Activated CD8-positive, alpha-beta memory T cell treated with anti-CD3 and anti-CD28 coated beads for 24 hours (primary cell): ENCODE measurements around the gene LDLRAD4.

Experiments
- DNase-seq: peaks from one replicate; pipeline ENCODE4 v3.0.0-alpha.2; 2020

Gene LDLRAD4

DNA sequence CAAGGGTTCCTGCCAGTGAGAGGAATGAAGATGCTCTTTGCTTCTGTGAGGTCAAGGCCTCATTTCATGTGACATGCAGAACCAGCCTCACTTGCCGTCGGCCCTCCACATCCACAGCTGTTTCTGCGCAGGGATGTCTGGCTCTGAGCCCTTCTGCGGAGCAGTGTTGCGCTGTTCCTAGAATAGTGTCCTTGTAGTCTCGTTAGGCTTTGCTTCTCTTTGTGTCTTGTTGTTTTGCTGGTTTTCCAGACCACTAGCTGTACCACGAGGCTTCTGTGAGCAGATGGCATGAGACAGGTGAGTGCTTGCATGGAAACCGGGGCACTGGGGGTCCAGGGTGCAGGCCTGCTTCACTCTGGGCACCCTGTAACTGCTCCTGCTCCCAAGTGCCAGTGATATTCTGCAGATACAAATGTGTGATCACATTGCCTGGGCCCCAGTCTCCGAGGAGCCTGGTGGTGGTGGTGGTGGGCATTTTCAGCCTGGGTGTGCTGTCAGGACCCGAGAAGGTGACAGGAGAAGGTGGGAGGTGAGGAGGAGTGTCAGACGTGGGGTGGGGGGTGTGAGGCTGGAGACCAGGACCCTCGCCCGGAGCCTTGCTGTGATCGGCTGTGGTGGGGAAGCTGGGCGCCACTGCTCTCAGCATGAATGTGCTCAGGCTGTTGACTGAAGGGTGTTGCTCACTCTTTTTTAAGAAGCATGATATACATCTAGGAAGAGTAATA lies 34.3 kb downstream of the LDLRAD4 start:
- peak; percentile 45 for DNase-seq

DNA sequence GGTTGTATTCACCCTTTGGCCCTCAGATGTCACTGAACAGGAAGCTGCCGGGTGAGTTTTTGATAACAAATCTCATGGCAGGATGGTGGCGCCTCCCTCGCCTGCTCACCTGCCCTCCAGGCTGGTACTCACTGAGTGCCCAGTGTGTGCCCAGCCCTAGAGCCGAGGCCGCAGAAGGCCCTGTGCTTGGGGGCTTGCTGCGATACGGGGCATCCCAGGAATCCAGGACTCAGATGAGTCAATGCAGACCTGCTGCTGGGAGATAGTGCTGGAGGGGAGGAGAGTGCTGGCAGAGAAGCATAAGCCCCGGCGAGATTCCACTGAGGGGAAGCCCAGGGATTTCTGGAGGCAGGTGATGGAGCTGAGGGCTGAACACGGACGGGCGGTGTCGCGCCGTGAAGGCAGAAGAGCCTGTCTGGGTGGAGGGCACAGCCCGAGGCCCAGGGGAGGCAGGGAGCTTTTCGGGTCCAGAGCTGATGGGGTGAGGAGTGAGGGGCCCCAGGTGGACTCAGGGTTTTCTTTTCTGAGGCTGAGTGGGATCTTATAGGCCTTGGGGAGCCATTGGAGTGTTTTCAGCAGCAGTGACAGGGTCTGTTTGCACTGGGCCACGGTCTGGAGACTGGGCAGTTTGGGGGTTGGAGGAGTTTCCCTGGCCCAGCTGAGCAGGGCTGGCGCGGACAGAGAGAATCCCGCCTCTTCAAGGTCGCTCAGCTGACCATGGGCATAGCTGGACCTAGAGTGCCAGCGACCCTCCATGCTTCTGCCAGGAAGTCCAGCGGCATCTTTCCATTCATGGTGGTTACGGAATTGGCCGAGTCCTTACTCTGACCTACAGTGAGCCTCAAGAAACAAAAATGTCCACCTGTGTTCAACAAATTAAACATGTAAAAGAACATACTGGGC lies 35.5 kb downstream of the LDLRAD4 start:
- DNase-seq: peak; percentile 32

DNA sequence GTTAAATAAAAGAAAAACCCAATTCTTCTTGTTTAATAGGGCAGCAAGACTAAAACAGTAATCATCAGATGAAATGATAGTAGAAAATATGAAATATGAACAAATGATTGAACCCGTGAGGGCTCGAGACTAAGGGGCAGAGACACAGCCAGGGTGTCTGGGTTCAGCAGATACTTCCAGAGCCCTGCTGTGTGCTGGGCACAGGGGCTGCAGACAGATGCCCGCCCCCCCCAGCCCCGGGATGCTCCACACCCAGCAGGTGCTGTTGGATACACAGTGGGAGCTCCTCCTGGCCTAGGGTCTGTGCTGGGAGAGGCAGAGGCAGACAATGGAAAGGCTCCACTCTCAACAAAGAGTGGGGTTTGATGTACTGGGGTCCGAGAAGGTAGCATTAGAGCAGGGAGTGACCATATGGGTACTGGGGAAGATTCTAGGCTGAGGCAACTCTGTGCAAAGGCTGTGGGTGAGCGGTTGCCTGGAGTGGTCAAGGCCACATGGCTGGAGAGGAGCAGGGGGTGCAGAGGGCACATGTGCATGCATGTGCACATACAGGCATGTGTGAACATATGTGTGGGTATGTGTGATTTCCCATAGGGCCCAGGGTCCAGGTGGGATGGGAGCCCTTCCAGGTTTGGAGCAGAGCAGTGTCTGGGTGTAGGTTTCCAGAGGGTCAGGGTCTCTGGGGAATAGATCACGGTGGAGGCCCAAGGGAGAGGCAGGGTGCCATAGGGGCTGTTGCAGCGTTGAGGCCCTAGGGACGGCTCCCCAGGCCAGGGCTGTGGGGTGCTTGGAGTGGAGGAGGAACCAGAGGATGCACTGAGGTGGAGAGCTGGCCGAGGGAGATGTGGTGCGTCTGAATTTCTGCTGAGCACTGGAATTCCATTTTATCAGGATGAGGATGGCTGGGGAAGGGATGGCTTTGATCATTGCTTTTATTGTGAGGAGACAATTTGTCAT lies 36.7 kb downstream of the LDLRAD4 start:
- DNase-seq: peak; percentile 42

DNA sequence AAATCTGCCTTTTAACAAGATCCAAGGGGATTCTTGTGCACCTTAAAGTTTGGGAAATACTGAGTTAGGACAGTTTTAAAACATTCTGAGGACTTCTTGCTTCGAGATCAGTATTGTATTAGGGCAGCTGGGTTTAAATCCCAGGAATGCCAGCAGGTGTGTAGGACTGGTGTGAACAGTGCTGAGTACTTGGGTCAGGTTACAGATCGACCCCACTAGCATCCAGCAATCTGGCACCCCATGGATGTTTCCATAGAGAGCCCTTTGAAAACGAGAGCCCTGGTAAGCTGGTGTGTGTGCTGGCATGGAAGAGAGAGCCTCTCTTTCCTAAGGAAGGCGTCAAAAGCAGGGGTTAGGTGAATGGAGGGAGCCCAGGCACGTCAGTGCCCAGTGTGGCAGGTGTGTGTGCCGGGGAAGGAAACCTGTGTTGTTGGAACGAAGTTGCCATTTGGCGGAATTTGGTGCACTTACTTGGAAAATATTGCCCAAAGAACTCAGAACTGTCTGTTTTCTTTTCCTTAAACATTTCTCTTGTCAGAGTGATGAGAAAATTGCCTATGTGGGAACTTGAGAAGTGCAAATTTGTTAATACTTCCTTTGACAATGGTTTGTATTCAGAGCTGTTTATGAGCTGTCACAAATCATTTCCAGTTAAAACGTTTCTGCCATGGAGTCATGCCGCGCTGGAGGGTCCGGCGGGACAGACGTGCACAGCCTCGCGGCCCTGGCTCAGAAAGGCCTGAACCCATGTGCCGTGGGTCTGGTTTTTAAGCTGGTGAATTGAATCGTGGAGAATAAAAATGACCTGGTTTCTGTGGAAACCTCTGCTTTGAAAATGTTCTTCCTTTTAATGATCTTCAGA lies 38.1 kb downstream of the LDLRAD4 start:
- peak; percentile 41 for DNase-seq

DNA sequence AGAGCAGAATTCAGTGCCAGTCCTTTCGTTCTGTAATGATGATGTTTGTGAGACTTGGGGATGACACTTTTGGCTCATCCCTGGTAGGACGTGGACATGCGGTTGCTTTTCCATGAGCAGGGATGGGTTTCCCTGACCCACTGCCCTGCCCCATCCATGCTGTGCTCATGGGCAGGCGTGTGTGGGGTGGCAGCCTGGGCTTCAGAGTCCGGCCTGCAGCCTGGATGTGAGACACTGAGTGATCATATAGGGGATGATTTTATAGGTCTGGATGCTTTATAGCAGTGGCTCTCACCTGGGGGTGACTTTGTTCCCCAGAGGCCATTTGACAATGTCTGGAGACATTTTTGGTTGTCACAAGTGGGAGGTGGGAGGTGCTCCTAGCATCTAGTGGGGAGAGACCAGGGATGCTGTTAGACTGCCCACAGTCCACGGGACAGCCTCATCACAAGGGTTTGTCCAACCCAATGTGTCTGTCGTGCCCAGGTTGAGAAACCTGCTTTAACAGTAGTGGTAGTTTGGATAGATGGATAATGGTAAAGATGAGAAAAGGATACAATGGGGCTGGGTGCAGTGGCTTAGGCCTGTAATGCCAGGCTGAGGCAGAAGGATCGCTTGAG lies 38.9 kb downstream of the LDLRAD4 start:
- DNase-seq: no peak

DNA sequence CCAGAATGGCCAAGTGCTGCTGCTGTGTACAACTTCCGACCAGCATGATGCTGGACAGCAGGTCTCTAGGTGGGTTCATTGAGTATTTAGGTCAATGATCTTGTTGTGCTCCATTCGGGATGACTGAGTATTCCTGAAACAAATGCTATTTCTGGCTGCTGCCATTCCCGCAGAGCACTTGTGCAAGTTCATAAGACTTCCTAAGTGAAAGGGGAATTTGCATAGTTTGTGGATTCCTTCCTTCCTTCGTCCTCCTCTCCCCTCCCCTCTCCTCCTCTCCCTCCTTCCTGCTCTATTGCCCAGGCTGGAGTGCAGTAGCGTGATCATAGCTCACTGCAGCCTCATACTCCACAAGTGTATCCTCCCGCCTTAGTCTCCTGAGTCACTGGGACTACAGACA lies 40.4 kb downstream of the LDLRAD4 start:
- DNase-seq: peak; percentile 17

DNA sequence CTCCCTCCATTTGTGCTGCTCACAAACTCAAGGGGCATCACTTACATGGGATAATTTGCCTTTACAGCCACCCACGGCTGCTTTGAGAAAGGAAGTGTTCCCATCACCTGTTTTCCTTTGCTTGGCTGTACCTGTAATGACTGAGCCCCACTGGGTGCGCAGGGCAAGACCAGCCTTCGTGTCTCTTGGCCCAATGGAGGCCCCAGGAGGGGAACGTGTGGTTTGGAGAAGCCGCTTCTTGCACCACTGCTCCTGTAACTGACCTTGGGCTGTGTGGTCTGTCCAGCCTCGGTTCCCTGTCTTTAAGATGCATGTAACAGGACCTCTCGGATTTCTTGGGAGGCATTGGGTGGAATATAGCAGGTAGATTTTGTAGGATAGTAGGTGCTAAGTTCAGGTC lies 41.1 kb downstream of the LDLRAD4 start:
- peak; percentile 50 for DNase-seq

DNA sequence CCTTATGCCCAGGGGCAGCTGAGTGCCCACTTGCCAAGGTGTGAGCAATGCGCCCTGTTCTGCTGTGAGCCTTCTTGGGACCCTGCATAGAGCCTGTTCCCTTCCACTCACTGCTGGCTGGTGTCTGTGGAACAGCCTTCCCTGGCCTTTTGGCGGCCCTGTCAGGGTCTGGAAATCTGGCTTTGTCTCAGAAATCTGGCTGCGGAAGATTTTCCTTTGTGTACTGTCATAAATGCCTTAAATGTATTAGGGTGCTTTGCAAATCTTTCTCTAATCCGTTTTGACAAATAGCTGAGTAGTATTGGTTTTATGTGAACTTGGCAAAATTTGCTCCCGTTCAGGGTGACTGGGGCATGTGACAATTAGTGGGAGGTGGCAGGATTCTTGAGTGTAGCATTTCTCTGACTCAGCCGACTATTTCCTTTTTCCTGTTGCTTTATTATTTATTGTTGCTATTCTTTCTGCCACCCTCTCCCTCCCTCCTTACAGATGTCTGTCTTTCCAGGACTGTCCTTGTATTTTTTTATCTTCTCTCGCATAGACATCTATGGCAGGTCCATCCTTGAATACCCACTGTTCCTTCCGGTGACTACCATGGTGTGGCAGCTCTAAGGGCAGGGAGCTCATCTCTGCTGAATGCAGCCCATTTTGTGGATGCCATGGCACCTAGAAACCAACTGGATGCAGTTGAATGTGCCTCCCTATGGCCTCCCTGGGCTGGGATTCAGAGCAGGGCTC lies 41.8 kb downstream of the LDLRAD4 start:
- DNase-seq: peak; percentile 42

DNA sequence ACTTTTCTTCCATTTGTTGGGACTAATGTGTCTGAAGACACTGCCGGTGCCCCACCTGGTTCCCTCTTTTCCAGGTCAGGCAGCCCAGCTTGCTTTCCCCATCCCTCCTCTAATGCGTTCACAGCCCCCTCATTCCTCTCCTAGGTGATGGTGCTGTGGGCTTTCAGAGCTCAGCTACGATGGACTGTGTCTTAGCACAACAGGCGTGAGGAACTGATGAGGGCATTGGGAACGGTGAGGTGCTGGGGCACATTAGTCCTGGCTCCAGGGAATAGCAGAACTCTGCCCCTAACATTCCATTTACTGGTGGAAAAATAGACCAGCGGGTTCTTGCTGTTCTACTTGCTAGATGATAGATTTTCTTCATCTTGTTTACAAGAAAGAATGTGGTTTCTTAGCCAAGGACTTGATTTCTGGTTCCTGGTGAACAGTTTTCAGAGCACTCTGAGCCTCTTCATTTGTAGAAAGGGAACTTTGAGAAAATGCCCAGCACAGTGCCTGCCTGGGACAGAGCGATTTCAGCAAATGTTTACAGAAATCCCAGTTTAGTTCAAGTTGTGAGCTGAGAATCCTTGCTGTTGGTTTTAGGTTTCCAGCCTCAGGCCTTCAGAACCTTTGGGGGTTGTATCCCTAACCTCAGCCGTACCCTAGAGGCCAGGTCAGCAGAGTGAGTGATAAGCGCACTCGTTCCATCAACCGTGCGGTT lies 42.5 kb downstream of the LDLRAD4 start:
- peak; percentile 55 for DNase-seq

DNA sequence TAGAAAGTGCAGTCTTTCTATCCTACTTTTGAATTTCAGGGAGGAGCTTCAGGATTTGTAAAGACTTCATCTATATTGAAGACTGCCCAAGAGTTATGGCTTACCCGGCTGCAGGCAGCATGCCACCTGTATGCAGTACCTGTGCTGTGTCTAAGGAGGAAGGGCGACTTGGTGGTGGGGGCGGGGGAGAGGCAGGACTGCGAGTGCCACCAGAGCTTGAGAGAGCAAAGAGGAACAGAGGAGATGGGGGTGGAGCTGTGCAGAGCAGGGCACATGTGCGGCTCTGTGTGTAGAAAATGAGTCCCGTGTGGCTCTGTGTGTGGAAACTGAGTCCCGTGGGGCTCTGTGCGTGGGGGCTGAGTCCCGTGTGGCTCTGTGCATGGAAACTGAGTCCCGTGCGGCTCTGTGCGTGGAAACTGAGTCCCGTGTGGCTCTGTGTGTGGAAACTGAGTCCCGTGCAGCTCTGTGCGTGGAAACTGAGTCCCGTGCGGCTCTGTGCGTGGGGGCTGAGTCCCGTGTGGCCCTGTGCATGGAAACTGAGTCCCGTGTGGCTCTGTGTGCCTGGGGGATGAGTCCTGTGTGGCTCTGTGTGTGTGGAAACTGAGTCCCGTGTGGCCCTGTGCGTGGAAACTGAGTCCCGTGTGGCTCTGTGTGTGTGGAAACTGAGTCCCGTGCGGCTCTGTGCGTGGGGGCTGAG lies 43.2 kb downstream of the LDLRAD4 start:
- peak; percentile 24 for DNase-seq

DNA sequence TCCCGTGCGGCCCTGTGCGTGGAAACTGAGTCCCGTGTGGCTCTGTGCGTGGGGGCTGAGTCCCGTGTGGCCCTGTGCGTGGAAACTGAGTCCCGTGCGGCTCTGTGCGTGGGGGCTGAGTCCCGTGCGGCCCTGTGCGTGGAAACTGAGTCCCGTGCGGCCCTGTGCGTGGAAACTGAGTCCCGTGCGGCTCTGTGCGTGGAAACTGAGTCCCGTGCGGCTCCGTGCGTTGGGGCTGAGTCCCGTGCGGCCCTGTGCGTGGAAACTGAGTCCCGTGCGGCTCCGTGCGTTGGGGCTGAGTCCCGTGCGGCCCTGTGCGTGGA lies 43.8 kb downstream of the LDLRAD4 start:
- DNase-seq: peak; percentile 11

DNA sequence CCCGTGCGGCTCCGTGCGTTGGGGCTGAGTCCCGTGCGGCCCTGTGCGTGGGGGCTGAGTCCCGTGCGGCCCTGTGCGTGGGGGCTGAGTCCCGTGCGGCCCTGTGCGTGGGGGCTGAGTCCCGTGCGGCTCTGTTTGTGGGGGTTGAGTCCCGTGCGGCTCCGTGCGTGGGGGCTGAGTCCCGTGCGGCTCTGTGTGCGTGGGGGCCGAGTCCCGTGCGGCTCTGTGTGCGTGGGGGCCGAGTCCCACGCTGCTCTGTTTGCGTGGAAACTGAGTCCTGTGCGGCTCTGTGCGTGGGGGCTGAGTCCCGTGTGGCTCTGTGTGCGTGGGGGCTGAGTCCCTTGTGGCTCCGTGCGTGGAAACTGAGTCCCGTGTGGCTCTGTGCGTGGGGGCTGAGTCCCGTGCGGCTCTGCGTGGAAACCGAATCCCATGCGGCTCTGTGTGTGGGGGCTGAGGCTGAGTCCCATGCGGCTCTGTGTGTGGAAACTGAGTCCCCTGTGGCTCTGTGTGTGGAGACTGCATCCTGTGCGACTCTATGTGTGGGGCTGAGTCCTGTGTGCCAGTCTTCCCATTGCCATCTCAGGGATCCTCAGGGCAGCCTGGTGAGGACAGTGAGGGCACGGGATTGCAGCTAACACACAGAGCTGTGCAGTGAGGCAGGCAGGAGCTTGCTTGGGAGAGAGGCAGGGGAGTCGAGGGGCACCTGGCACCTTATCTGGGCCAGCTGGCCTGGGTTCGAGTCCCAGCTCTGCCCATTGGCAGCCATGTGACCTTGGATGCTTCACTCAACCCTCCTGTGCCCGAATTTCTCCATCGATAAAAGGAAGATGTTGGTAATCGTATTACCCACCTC lies 44.5 kb downstream of the LDLRAD4 start:
- peak; percentile 49 for DNase-seq

DNA sequence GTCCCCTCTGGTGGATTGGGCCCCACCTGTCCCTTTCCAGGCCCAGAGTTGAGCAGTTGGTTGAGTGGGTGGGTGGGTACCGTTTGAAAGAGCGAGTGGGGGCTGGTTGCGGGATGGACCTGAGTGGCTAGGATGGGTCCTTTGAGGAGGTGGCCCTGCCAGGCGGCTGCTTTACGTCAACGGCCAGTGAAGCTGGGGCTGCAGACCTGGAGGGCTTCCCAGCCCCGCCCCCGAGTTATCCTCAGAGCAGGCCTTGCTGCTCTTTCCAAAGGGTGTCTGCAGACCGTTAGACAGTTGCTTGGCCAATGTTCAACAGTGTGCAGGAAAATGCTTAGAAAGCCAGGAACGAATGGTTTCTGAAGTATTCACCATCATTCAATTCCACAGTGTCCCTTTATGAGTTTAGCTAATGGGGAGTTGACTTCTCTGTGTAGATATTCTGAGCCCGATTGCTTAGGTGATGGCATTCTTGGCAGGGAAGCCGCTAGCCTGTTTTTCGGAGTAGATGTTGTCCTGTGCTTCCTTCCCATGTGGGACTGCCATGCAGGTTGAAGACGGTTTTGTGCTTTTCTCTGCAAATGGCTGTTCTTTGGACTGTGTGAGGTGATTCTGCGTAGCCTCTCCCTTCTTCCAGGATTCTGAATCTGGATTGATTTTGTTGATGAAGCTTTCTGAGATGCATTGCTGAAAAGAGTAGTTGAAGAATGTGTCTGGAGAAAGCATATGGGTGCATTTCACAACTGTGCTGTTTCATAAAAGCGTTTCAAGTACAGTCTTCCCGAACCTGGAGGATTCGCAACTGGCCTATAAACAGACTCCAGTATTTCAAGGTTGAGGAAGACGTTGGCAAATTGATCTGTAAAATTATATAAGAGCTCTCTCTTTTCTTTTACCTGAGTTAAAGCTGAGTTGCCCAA lies 45.8 kb downstream of the LDLRAD4 start:
- DNase-seq: peak; percentile 54

DNA sequence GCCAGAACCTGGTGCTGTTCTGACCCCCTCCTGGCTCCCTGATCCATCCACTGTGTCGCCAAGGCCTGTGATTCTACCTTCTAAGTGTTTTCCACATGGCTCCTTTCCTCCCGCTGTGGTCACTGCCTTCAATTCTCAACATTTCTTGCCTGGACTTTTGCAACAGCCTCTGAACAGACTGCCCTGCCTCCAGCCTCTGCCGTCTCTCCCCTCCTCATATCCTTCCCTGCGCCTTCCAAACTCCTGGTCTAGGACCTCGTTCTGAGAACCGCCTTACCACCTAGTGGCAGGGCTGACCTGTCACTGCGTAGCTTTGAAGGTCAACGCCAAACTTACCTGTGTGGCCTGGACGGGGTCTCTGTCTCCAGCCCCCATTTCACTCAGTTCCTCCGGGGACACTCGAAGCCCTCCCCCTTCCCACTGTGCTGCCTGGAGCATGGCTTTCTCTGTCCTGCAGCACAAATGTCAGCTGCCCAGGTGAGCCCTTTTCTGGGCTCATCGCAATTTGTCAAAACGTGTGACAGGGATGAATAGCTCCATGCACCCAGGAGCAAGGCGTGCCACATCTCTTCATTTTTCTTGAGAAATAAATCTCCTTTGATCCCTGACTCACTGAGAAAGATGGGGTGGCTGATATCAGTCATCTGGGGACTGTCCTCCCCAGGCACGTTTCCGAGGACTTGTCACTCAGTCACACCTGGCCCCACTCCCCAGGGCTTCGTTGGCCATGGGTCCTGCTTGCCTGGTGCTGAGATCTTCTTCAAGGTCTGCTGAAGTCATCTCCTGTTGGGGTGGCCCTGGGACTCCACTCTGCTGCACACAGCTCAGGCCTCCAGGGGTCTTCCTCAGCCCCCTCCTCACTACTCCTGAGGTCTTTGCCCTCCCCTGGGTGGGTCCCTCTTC lies 46.7 kb downstream of the LDLRAD4 start:
- DNase-seq: peak; percentile 76

DNA sequence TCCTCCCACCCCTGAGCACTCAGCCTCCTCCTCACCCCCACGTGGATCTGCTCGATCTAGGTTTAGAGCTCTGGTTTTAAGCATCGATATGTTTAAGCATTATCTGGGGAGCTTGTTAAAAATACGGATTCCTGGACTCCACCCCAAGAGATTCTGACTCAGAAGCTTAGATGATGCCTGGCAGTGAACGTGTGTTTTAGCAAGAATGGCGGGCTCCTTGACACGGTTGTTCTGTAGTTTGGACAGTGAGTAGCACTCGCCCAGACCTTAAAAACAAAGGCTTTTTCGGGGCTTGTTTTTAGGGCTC lies 47.3 kb downstream of the LDLRAD4 start:
- no peak for DNase-seq
